ENCODE measurements around the gene FAM9A.

DNA sequence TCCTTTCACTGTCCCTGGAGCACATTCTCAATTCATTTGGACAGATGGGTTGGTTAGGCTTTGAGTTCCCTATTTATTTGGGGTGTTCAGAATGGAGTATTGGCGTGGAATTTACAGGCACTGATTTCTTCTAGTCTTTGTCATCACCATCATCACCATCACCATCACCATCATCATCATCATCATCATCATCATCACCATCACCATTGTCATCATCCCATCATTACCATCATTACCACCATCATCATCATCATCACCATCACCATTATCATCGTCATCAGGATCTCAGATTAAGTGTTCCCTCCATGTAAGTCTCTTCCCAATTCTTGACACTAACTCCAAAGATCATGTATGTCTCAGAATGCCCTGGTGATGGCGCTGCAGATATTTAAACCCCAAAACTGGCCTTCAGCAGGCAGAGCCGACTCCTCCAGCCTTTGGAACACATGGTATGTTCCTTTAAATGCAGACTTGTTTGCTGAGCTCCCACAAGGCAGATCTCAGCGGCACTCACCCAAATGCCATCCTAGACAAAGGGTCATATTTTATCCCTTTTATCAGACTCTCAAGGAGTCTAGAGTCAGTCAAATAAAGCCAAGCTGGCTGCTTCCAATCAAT is 19.8 kb upstream of the FAM9A start:
- TF ChIP-seq, protein P1, sequence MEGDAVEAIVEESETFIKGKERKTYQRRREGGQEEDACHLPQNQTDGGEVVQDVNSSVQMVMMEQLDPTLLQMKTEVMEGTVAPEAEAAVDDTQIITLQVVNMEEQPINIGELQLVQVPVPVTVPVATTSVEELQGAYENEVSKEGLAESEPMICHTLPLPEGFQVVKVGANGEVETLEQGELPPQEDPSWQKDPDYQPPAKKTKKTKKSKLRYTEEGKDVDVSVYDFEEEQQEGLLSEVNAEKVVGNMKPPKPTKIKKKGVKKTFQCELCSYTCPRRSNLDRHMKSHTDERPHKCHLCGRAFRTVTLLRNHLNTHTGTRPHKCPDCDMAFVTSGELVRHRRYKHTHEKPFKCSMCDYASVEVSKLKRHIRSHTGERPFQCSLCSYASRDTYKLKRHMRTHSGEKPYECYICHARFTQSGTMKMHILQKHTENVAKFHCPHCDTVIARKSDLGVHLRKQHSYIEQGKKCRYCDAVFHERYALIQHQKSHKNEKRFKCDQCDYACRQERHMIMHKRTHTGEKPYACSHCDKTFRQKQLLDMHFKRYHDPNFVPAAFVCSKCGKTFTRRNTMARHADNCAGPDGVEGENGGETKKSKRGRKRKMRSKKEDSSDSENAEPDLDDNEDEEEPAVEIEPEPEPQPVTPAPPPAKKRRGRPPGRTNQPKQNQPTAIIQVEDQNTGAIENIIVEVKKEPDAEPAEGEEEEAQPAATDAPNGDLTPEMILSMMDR (conservative IDR thresholded peaks at IDR 0.05 in 1 of 2, IDR thresholded peaks at IDR 0.05 in 1 of 2; ENCODE audit: extremely low read depth in 1 of 2, insufficient read depth in 1 of 2, low read depth in 1 of 2, low read length in 2 of 2), result no peak
- TF ChIP-seq EZH2 (IDR thresholded peaks at IDR 0.05; ENCODE audit: borderline replicate concordance, low read length), result no peak

All from mammary epithelial cell (primary cell).